DMS 273 (cell line): Measurements from ENCODE around the gene CTLA4.

Experiments used
- DNase-seq: peaks from one replicate; lab custom pipeline; 2025; ENCODE audit not compliant: unreplicated experiment; lab: John Stamatoyannopoulos, UW

CTLA4 gene

GRCh38 chr2:203867561-203868200, at the start of gene CTLA4:
TSS of gene CTLA4 (plus strand) at chr2:203867771. CDS start at chr2:203867943, 172 bp downstream.
- DNase-seq, result no peak

GRCh38 chr2:203818656-203819055, 48.9 kb upstream of the CTLA4 start:
- no peak for DNase-seq

GRCh38 chr2:203819434-203820133, 48.0 kb upstream of the CTLA4 start:
- no peak for DNase-seq

GRCh38 chr2:203820969-203821368, 46.6 kb upstream of the CTLA4 start:
- DNase-seq, result no peak

- DNase-seq, result no peak
These were observed 45.3 kb upstream of the CTLA4 start for GRCh38 chr2:203822240-203822639.

- DNase-seq, result no peak
These were observed 44.4 kb upstream of the CTLA4 start for GRCh38 chr2:203823173-203823572.

GRCh38 chr2:203824057-203824456, 43.5 kb upstream of the CTLA4 start:
- DNase-seq, result no peak

- DNase-seq, result no peak
These were observed 43.0 kb upstream of the CTLA4 start for GRCh38 chr2:203824603-203825002.

GRCh38 chr2:203826704-203827103, 40.9 kb upstream of the CTLA4 start:
- no peak for DNase-seq

- no peak for DNase-seq
These were observed 37.1 kb upstream of the CTLA4 start for GRCh38 chr2:203830304-203831055.

- no peak for DNase-seq
These were observed 32.2 kb upstream of the CTLA4 start for GRCh38 chr2:203835420-203835819.

- DNase-seq, result no peak
These were observed 31.4 kb upstream of the CTLA4 start for GRCh38 chr2:203835892-203836800.

- DNase-seq, result no peak
These were observed 26.8 kb upstream of the CTLA4 start for GRCh38 chr2:203840655-203841205.

GRCh38 chr2:203841654-203842053, 25.9 kb upstream of the CTLA4 start:
- DNase-seq, result no peak

- no peak for DNase-seq
These were observed 25.2 kb upstream of the CTLA4 start for GRCh38 chr2:203842373-203842772.

GRCh38 chr2:203846490-203847105, 21.0 kb upstream of the CTLA4 start:
- no peak for DNase-seq

- no peak for DNase-seq
These were observed 18.6 kb upstream of the CTLA4 start for GRCh38 chr2:203849010-203849409.

- DNase-seq, result no peak
These were observed 14.8 kb upstream of the CTLA4 start for GRCh38 chr2:203852760-203853159.

GRCh38 chr2:203853271-203853670, 14.3 kb upstream of the CTLA4 start:
- no peak for DNase-seq

- DNase-seq, result no peak
These were observed 13.8 kb upstream of the CTLA4 start for GRCh38 chr2:203853722-203854121.
